Activated CD4-positive, alpha-beta T cell treated with anti-CD3 and anti-CD28 coated beads, Interleukin-2, amount 10 ng/mL, durations not matched to agents 24 days and 14 days (primary cell): ENCODE measurements around the gene RGPD5. TPM values are rescaled to one million over a fixed set of nuclear protein-coding genes. Genes with fewer than 3 reads are reported as not detected.

ENCODE experiments used
- total RNA-seq: library from RNA; stranded (reverse); gene quantifications from 2 replicates; pipeline ENCODE4 v1.2.3, GENCODE V29; 2022

The RGPD5 gene
- total RNA-seq, 1 donor from 2014 or later: 29.7 TPM

Other genes starting within 250 kb of the RGPD5 start
- 0.14 and 0.50 TPM in 2 replicates for gene SEPTIN10, start 180.3 kb upstream of the RGPD5 start, total RNA-seq
- 0.26 TPM in 2 replicates for gene SOWAHC, start 179.9 kb upstream of the RGPD5 start, total RNA-seq
- gene LIMS3, start 104.4 kb downstream of the RGPD5 start, total RNA-seq: 0.16 TPM in 1 of 2 replicates, not detected in the other